Peyer's patch (tissue), 4 donors: ENCODE measurements around the gene SIGLEC10. TPM values are rescaled to one million over a fixed set of nuclear protein-coding genes. Genes with fewer than 3 reads are reported as not detected.

Experiments used
- DNase-seq, 3 donors: peaks; one replicate each; pipeline ENCODE4 v3.0.0-alpha.2; 2017 to 2019
- H3K27ac ChIP-seq, 4 donors: fragments of 200-600 bp; sonication (generic); one replicate each; pipeline ENCODE4 v1.5.1; 2016 to 2019
- H3K27me3 ChIP-seq, 2 donors: fragments of 200-600 bp; sonication (generic); one replicate each; pipeline ENCODE4 v1.5.1; 2019
- H3K36me3 ChIP-seq, 3 donors: fragments of 200-600 bp; sonication (generic); one replicate each; pipeline ENCODE4 v1.5.1; 2016 to 2019
- H3K4me1 ChIP-seq, 4 donors: fragments of 200-600 bp; sonication (generic); one replicate each; pipeline ENCODE4 v1.5.1; 2016 to 2019
- H3K4me3 ChIP-seq, 4 donors: fragments of 200-600 bp; sonication (generic); 1 replicate in 3 of 4; 2 replicates in 1 of 4; pipeline ENCODE4 v1.5.1; 2016 to 2019; ENCODE audit warnings: mild to moderate bottlenecking in 1 of 4
- H3K9me3 ChIP-seq, 4 donors: fragments of 200-600 bp; sonication (generic); one replicate each; pipeline ENCODE4 v1.5.1; 2016 to 2019; ENCODE audit warnings: mild to moderate bottlenecking in 1 of 4
- POLR2A ChIP-seq, 2 donors: fragments of 450-650 bp; IDR thresholded peaks; one replicate each; pipeline ENCODE4 v1.5.1; 2017; ENCODE audit warnings: antibody characterized with exemption in 2 of 2, mild to moderate bottlenecking in 2 of 2, moderate library complexity in 2 of 2
- total RNA-seq, 4 donors: library from RNA; depleted of rRNA; stranded (reverse); fragments of >200 nt; gene quantifications; one replicate each; pipeline ENCODE4 v1.1.0, GENCODE V29; 2016
- TF ChIP-seq, protein P1 (sequence below), 6 experiments: fragments of 450-650 bp in 4 of 6; fragments of 200-600 bp in 2 of 6; sonication (generic) in 1 of 6; IDR thresholded peaks; one replicate each; pipeline ENCODE4 v1.5.1; 2017 to 2019; ENCODE audit warnings: antibody characterized with exemption in 6 of 6, mild to moderate bottlenecking in 3 of 6, moderate library complexity in 1 of 6

The SIGLEC10 gene
- total RNA-seq, 4 donors from 2014 or later, result 0.53 to 35.5 (median 3.0) TPM

DNA sequence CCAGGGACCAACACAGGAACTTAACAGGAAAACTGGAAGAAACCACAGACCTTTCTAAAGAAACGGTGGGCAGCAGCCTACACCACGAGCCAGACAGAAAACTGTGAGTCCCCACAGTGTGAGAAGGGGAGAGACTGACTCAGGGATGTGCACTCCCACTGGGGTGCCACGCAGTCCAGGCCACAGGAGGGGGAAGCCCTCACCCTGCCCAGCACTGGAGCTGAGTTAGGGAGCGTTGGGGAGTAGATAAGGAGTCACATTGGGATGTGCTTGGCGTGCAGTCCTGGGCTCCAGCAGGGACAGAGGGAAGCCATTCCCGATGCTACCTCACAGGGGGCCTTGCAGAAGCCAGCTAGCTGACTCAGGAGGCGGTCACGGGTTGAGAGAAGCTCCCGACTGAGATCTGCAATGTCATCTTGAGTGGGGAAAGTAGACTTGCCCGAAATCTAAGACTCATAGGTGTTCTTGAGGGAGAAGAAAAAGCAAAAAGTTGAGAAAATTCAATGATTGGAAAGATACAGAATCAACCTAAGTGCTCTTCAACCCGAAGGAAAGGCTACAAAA is 23.5 kb upstream of the SIGLEC10 start:
- Histone ChIP-seq H3K27ac (peak overlapping the region in 3 of 4 donors; percentile 30 to 69 (median 31)), H3K9me3 (no peaks in the 10 kb centered on the region), H3K36me3 (no peaks in the 10 kb centered on the region), H3K4me3 (peak overlapping the region in 2 of 4 donors; percentile 1 to 17), H3K27me3 (no peaks in the 10 kb centered on the region), H3K4me1 (peaks cover 0 to 10% (median 6%) of the 10 kb centered on the region in 4 donors)
- DNase-seq, result no peak
- TF ChIP-seq, protein P1, sequence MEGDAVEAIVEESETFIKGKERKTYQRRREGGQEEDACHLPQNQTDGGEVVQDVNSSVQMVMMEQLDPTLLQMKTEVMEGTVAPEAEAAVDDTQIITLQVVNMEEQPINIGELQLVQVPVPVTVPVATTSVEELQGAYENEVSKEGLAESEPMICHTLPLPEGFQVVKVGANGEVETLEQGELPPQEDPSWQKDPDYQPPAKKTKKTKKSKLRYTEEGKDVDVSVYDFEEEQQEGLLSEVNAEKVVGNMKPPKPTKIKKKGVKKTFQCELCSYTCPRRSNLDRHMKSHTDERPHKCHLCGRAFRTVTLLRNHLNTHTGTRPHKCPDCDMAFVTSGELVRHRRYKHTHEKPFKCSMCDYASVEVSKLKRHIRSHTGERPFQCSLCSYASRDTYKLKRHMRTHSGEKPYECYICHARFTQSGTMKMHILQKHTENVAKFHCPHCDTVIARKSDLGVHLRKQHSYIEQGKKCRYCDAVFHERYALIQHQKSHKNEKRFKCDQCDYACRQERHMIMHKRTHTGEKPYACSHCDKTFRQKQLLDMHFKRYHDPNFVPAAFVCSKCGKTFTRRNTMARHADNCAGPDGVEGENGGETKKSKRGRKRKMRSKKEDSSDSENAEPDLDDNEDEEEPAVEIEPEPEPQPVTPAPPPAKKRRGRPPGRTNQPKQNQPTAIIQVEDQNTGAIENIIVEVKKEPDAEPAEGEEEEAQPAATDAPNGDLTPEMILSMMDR (IDR thresholded peaks at IDR 0.05), result no peak

DNA sequence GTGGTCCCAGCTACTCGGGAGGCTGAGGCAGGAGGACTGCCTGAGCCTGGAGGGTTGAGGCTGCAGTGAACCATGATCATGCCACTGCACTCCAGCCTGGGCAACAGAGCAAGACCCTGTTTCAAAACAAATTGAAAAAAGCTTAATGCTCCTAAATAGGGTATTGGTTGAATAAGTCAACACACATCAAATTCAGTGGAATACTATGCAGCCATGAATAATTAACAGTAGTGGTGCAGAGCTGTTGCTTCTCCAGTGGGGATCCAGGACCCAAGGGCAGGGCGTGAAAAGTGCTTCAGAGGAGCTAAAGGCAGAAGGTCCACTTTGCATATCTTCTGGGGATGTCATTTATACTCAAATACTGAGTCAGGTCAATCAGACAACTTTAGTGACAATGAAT is 22.6 kb upstream of the SIGLEC10 start:
- TF ChIP-seq, protein P1 (IDR thresholded peaks at IDR 0.05), result no peak
- TF ChIP-seq POLR2A (IDR thresholded peaks at IDR 0.05), result no peak
- H3K27me3 ChIP-seq, result no peaks in the 10 kb centered on the region
- no peaks in the 10 kb centered on the region for H3K9me3 ChIP-seq
- no peaks in the 10 kb centered on the region for H3K36me3 ChIP-seq
- no peak overlapping the region for H3K4me3 ChIP-seq
- no peak overlapping the region for H3K27ac ChIP-seq
- H3K4me1 ChIP-seq, result peaks cover 0 to 10% (median 6%) of the 10 kb centered on the region in 4 donors
- no peak for DNase-seq

DNA sequence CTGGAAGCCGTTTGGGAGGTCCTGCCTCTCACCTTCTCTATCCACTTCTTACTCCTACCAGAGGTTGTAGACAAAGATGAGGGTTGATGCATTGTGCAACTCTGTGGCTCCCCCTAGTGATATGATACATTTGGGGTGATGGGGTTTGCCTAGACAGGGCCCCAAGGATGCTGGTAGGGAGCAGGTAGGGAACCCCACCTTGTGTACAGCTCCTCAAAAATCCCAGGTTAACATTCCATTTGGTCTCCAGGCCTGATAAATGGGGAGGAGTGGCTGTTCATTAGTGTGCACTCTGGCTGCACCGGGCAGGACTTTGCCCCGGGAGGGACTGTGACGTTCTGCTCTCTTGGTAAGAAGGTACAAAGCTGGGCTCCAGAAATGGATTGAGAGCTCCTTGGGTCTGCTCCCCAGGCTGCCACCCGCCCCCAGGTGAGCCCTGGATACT is 21.6 kb upstream of the SIGLEC10 start:
- DNase-seq, result peak in 2 of 3 donors; percentile 33 to 60
- Histone ChIP-seq H3K4me3 (no peak overlapping the region), H3K27ac (no peak overlapping the region), H3K9me3 (no peaks in the 10 kb centered on the region), H3K27me3 (no peaks in the 10 kb centered on the region), H3K4me1 (peaks cover 0 to 10% (median 6%) of the 10 kb centered on the region in 4 donors), H3K36me3 (no peaks in the 10 kb centered on the region)
- TF ChIP-seq, protein P1 (IDR thresholded peaks at IDR 0.05), result peak in 5 of 6 experiments; percentile 8 to 44 (median 37)
- no peak for TF ChIP-seq POLR2A (IDR thresholded peaks at IDR 0.05)

DNA sequence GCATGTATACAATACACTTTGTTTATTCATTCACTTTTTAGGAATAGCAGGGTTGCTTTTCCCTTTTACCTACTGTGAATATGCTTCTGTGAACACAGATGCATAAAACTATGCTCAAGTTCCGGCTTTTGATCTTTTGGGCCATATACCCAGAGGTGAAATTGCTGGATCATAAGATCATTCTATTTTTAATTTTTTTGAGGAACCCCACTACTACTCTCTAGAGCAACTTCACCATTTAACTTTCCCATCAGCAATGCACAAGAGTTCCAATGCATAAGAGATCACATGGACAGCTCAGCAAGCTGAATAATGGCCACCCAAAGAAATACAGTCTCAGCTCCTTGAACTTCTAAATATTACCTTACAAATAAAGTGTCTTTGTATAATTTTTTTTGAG is 17.0 kb upstream of the SIGLEC10 start:
- Histone ChIP-seq H3K27ac (no peak overlapping the region), H3K27me3 (no peaks in the 10 kb centered on the region), H3K36me3 (no peaks in the 10 kb centered on the region), H3K9me3 (no peaks in the 10 kb centered on the region), H3K4me1 (peaks cover 0 to 6% (median 0%) of the 10 kb centered on the region in 4 donors), H3K4me3 (no peak overlapping the region)
- DNase-seq, result no peak
- TF ChIP-seq POLR2A (IDR thresholded peaks at IDR 0.05), result no peak
- TF ChIP-seq, protein P1 (IDR thresholded peaks at IDR 0.05), result no peak

DNA sequence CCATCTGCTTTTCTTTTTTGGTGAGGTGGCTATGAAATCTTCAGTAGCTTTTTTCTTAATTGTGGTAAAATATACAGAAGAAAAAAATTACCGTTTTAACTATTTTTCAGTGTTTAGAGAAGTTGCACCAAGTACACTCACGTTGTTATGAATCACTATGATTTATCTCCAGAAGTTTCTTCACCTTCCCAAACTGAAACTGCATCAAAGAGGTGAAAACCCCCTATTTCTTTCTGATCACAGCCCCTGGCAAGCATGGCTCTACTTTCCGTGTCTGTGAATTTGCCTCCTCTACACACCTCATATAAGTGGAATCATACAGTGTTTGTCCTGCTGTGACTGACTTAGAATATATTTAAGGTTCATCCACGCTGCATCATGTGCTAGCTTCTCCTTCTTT is 15.6 kb upstream of the SIGLEC10 start:
- Histone ChIP-seq H3K27me3 (no peaks in the 10 kb centered on the region), H3K36me3 (no peaks in the 10 kb centered on the region), H3K4me3 (no peak overlapping the region), H3K9me3 (no peaks in the 10 kb centered on the region), H3K4me1 (no peaks in the 10 kb centered on the region), H3K27ac (no peak overlapping the region)
- TF ChIP-seq POLR2A (IDR thresholded peaks at IDR 0.05), result no peak
- TF ChIP-seq, protein P1 (IDR thresholded peaks at IDR 0.05), result no peak
- DNase-seq, result no peak
